ENCODE measurements around the gene RIMS1. TPM values are rescaled to one million over a fixed set of nuclear protein-coding genes. Genes with fewer than 3 reads are reported as not detected.

The RIMS1 gene
- total RNA-seq, 4 donors from 2014 or later = 0.54 to 5.0 TPM; not detected in 2

GRCh38 chr6:72140795-72141194 is 254.4 kb downstream of the RIMS1 start:
- Histone ChIP-seq H3K27ac (no peak overlapping the region), H3K36me3 (no peaks in the 10 kb centered on the region), H3K27me3 (no peaks in the 10 kb centered on the region), H3K4me1 (no peaks in the 10 kb centered on the region), H3K4me3 (no peak overlapping the region), H3K9me3 (no peaks in the 10 kb centered on the region)
- DNase-seq = no peak
- no peak for TF ChIP-seq POLR2A (IDR thresholded peaks at IDR 0.05)
- TF ChIP-seq CTCF (IDR thresholded peaks at IDR 0.05) = no peak

- H3K27me3 ChIP-seq = no peaks in the 10 kb centered on the region
- H3K9me3 ChIP-seq = no peaks in the 10 kb centered on the region
- H3K36me3 ChIP-seq = no peaks in the 10 kb centered on the region
- no peak for DNase-seq
- no peaks in the 10 kb centered on the region for H3K4me1 ChIP-seq
- no peak overlapping the region for H3K4me3 ChIP-seq
- TF ChIP-seq POLR2A (IDR thresholded peaks at IDR 0.05) (no peak), CTCF (IDR thresholded peaks at IDR 0.05) (no peak)
- no peak overlapping the region for H3K27ac ChIP-seq
Measured at GRCh38 chr6:72149715-72150114, 263.4 kb downstream of the RIMS1 start.

GRCh38 chr6:72151742-72152141 is 265.4 kb downstream of the RIMS1 start:
- no peak for DNase-seq
- TF ChIP-seq CTCF (IDR thresholded peaks at IDR 0.05) (no peak), POLR2A (IDR thresholded peaks at IDR 0.05) (no peak)

GRCh38 chr6:72175916-72176315 is 289.6 kb downstream of the RIMS1 start:
- TF ChIP-seq POLR2A (IDR thresholded peaks at IDR 0.05) (no peak), CTCF (IDR thresholded peaks at IDR 0.05) (no peak)
- H3K27me3 ChIP-seq = no peaks in the 10 kb centered on the region
- H3K27ac ChIP-seq = no peak overlapping the region
- H3K36me3 ChIP-seq = no peaks in the 10 kb centered on the region
- DNase-seq = no peak
- no peak overlapping the region for H3K4me3 ChIP-seq
- H3K4me1 ChIP-seq = no peaks in the 10 kb centered on the region
- no peaks in the 10 kb centered on the region for H3K9me3 ChIP-seq

More at GRCh38 chr6:72151742-72152141, 265.4 kb downstream of the RIMS1 start:
- Histone ChIP-seq H3K4me1 (no peaks in the 10 kb centered on the region), H3K27ac (no peak overlapping the region), H3K27me3 (no peaks in the 10 kb centered on the region), H3K36me3 (no peaks in the 10 kb centered on the region), H3K9me3 (no peaks in the 10 kb centered on the region), H3K4me3 (no peak overlapping the region)

GRCh38 chr6:72182337-72183246 is 296.2 kb downstream of the RIMS1 start:
- H3K4me3 ChIP-seq = peak overlapping the region; percentile 3 to 47 (median 24)
- H3K36me3 ChIP-seq = no peaks in the 10 kb centered on the region
- H3K27me3 ChIP-seq = peaks cover 0 to 9% of the 10 kb centered on the region in 2 donors
- peak in 2 of 3 donors; percentile 45 to 57 for DNase-seq
- H3K9me3 ChIP-seq = no peaks in the 10 kb centered on the region
- H3K27ac ChIP-seq = no peak overlapping the region
- peaks cover 0 to 7% (median 0%) of the 10 kb centered on the region in 4 donors for H3K4me1 ChIP-seq
- no peak for TF ChIP-seq POLR2A (IDR thresholded peaks at IDR 0.05)
- no peak for TF ChIP-seq CTCF (IDR thresholded peaks at IDR 0.05)
